OCI-M1 (cell line): ENCODE results near the gene BCL2L11.

Source experiments
- DNase-seq: peaks from one replicate; lab custom pipeline; 2025; lab: John Stamatoyannopoulos, UW

The BCL2L11 gene

GRCh38 chr2:111191877-111192276, 71.2 kb downstream of the BCL2L11 start:
- no peak for DNase-seq

- no peak for DNase-seq
Observed at GRCh38 chr2:111192776-111193368, 72.2 kb downstream of the BCL2L11 start.

- no peak for DNase-seq
Observed at GRCh38 chr2:111194835-111195621, 74.3 kb downstream of the BCL2L11 start.

- no peak for DNase-seq
Observed at GRCh38 chr2:111196435-111196834, 75.7 kb downstream of the BCL2L11 start.

- DNase-seq, result no peak
Observed at GRCh38 chr2:111198701-111199100, 78.0 kb downstream of the BCL2L11 start.

- no peak for DNase-seq
Observed at GRCh38 chr2:111199840-111200239, 79.1 kb downstream of the BCL2L11 start.

- DNase-seq, result no peak
Observed at GRCh38 chr2:111200333-111200881, 79.7 kb downstream of the BCL2L11 start.

- no peak for DNase-seq
Observed at GRCh38 chr2:111201214-111201613, 80.5 kb downstream of the BCL2L11 start.

GRCh38 chr2:111202266-111203040, 81.7 kb downstream of the BCL2L11 start:
- no peak for DNase-seq

GRCh38 chr2:111204706-111205105, 84.0 kb downstream of the BCL2L11 start:
- DNase-seq, result no peak

- no peak for DNase-seq
Observed at GRCh38 chr2:111205774-111206173, 85.1 kb downstream of the BCL2L11 start.

GRCh38 chr2:111207851-111208250, 87.1 kb downstream of the BCL2L11 start:
- no peak for DNase-seq

GRCh38 chr2:111208639-111209038, 87.9 kb downstream of the BCL2L11 start:
- DNase-seq, result no peak

- DNase-seq, result peak; percentile 31
Observed at GRCh38 chr2:111209045-111209514, 88.4 kb downstream of the BCL2L11 start.

GRCh38 chr2:111210036-111210435, 89.3 kb downstream of the BCL2L11 start:
- DNase-seq, result no peak

GRCh38 chr2:111213877-111214276, 93.2 kb downstream of the BCL2L11 start:
- no peak for DNase-seq

- DNase-seq, result no peak
Observed at GRCh38 chr2:111216811-111217652, 96.3 kb downstream of the BCL2L11 start.
